Stomach (tissue), 9 donors: ENCODE data around the gene MKLN1. TPM values are rescaled to one million over a fixed set of nuclear protein-coding genes. Genes with fewer than 3 reads are reported as not detected.

Source experiments
- DNase-seq, 2 donors: peaks; one replicate each; pipeline versions ENCODE4 v3.0.0 to v3.0.0-alpha.2; 2013 to 2019
- H3K27ac ChIP-seq, 5 donors: fragments of 200-600 bp in 4 of 5; sonication (generic) in 4 of 5; one replicate each; pipeline ENCODE4 v1.5.1; 2013 to 2019; ENCODE audit warnings: mild to moderate bottlenecking in 1 of 5, moderate library complexity in 1 of 5
- H3K27me3 ChIP-seq, 3 donors: fragments of 200-600 bp; sonication (generic); one replicate each; pipeline ENCODE4 v1.5.1; 2017 to 2019; ENCODE audit warnings: mixed run types in 1 of 3
- H3K36me3 ChIP-seq, 4 donors: fragments of 200-600 bp; sonication (generic); 1 replicate in 3 of 4; 2 replicates in 1 of 4; pipeline ENCODE4 v1.5.1; 2016 to 2019
- H3K4me1 ChIP-seq, 4 donors: fragments of 200-600 bp; sonication (generic); one replicate each; pipeline ENCODE4 v1.5.1; 2016 to 2019
- H3K4me3 ChIP-seq, 4 donors: fragments of 200-600 bp; sonication (generic) in 3 of 4; one replicate each; pipeline ENCODE4 v1.5.1; 2016 to 2019; ENCODE audit warnings: mild to moderate bottlenecking in 1 of 4
- H3K9me3 ChIP-seq, 4 donors: fragments of 200-600 bp; sonication (generic); one replicate each; pipeline ENCODE4 v1.5.1; 2016 to 2019
- CTCF ChIP-seq, 7 experiments: fragments of 450-650 bp in 4 of 7; fragments of 200-600 bp in 3 of 7; sonication (generic) in 3 of 7; IDR thresholded peaks; one replicate each; pipeline ENCODE4 v1.5.1; 2016 to 2019; ENCODE audit warnings: antibody characterized with exemption in 7 of 7, control low read depth in 2 of 7, mild to moderate bottlenecking in 1 of 7
- EP300 ChIP-seq: sonication (generic); formaldehyde crosslinking; IDR thresholded peaks from one replicate; pipeline ENCODE4 v1.6.1; 2017; ENCODE audit warnings: antibody characterized with exemption
- POLR2A ChIP-seq, 4 donors: fragments of 450-650 bp; IDR thresholded peaks; one replicate each; pipeline ENCODE4 v1.6.1; 2016; ENCODE audit warnings: antibody characterized with exemption in 4 of 4, control low read depth in 2 of 4, mild to moderate bottlenecking in 1 of 4, moderate library complexity in 1 of 4
- POLR2AphosphoS5 ChIP-seq, 3 donors: sonication (generic); formaldehyde crosslinking; IDR thresholded peaks; one replicate each; pipeline ENCODE4 v1.6.1; 2016; ENCODE audit warnings: antibody characterized with exemption in 3 of 3
- WGBS, 5 donors: extraction: QIAGEN DNeasy Blood & Tissue Kit in 3 of 5; methylation state at CpG; one replicate each; pipeline versions ENCODE4 v1.1.5 to v1.1.7; 2013 to 2018; 5-methylcytosine and 5-hydroxymethylcytosine counted together
- intact Hi-C: fragments of 100-400 bp; cut with DNase I; formaldehyde crosslinking; loops from one replicate; pipeline ENCODE4 v1.15.1; 2023; ENCODE audit warnings: low total_unique reads
- polyA plus RNA-seq, 3 donors: library from polyadenylated mRNA; stranded (reverse); fragments of 200-250 nt; gene quantifications; one replicate each; pipeline ENCODE4 v1.2.3, GENCODE V29; 2013
- total RNA-seq, 5 donors: library from RNA; depleted of rRNA; stranded (reverse); fragments of >200 nt; gene quantifications; one replicate each; pipeline versions ENCODE4 v1.1.0 to v1.2.3, GENCODE V29; 2014 to 2016
- donor health status: healthy with polysubstance abuse.
- donor health status: Bipolar disorder and iron deficiency.
- donor health status: healthy.

Gene MKLN1
- total and polyA plus RNA-seq, 8 donors = 9.4 to 147 (median 30.8) TPM

- peaks cover 4 to 28% (median 19%) of the 10 kb centered on the region in 4 donors for H3K4me1 ChIP-seq
- TF ChIP-seq POLR2AphosphoS5 (IDR thresholded peaks at IDR 0.05) (no peak), CTCF (IDR thresholded peaks at IDR 0.05) (no peak), EP300 (no peak), POLR2A (IDR thresholded peaks at IDR 0.05) (no peak)
- H3K27ac ChIP-seq = peak overlapping the region in 1 of 5 donors; percentile 32
Measured at GRCh38 chr7:131537571-131537978, 209.9 kb downstream of the MKLN1 start.

DNA sequence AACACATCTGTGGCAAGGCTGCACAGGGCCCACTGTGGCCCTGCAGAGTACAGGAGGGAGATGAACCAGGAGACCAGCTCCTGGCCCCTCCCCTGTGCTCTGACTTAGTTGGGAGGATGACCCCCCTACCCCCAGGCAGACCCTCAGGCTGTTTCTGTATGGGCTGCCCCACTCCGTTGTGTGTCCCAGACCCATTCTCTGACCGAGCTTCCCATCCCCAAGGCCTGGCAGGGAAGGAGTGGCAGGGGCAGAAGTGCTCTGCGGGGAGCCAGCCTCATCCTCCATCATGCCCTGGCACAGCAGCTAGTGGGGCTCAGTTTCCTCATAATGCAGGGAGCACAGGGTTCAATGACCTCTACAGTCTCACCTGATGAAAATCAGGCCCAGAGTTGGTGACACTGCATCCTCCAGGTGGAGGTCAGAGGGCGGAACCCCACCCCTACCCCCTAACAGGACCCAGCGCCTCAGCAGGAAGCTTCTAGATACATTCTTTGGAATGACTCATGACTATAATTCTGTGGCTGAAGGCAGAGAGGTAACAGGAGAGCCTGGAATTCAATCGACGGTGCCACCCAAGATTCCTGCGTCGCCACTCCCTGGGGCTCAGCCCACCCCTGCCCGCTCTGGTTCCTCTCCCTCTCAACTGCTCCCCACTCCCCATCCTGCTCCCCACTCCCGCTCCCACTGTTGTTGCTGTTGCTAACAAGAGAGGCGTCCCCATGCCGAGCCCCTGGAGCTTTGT is 210.6 kb downstream of the MKLN1 start:
- Histone ChIP-seq H3K4me3 (no peak overlapping the region), H3K27me3 (no peaks in the 10 kb centered on the region), H3K36me3 (no peaks in the 10 kb centered on the region), H3K4me1 (peaks cover 4 to 28% (median 17%) of the 10 kb centered on the region in 4 donors), H3K27ac (peak overlapping the region in 3 of 5 donors; percentile 31 to 33 (median 32)), H3K9me3 (no peaks in the 10 kb centered on the region)
- no peak for TF ChIP-seq POLR2A (IDR thresholded peaks at IDR 0.05)
- TF ChIP-seq EP300 = no peak
- no peak for TF ChIP-seq POLR2AphosphoS5 (IDR thresholded peaks at IDR 0.05)
- TF ChIP-seq CTCF (IDR thresholded peaks at IDR 0.05) = no peak
- intact Hi-C loops = no loop called here
- DNase-seq = peak in 1 of 2 donors; percentile 41
- WGBS, 5 donors = 79 to 93% (median 86%) methylated on average over 11 to 13 of the region's 13 CpGs

More at GRCh38 chr7:131537571-131537978, 209.9 kb downstream of the MKLN1 start:
- no peak for DNase-seq
- 84 to 98% (median 90%) methylated on average over 9 to 12 of the region's 12 CpGs for WGBS, 5 donors
- no peaks in the 10 kb centered on the region for H3K36me3 ChIP-seq
- H3K27me3 ChIP-seq = no peaks in the 10 kb centered on the region
- H3K4me3 ChIP-seq = no peak overlapping the region
- intact Hi-C loops = no loop called here
- no peaks in the 10 kb centered on the region for H3K9me3 ChIP-seq

- Histone ChIP-seq H3K27me3 (no peaks in the 10 kb centered on the region), H3K27ac (peak overlapping the region in 2 of 5 donors; percentile 32 to 33), H3K4me3 (no peak overlapping the region), H3K9me3 (no peaks in the 10 kb centered on the region), H3K36me3 (no peaks in the 10 kb centered on the region), H3K4me1 (peaks cover 4 to 28% (median 16%) of the 10 kb centered on the region in 4 donors)
- intact Hi-C loops = no loop called here
- TF ChIP-seq EP300 = no peak
- TF ChIP-seq POLR2AphosphoS5 (IDR thresholded peaks at IDR 0.05) = no peak
- TF ChIP-seq CTCF (IDR thresholded peaks at IDR 0.05) = no peak
- TF ChIP-seq POLR2A (IDR thresholded peaks at IDR 0.05) = no peak
- 74 to 91% (median 82%) methylated on average over 7 of the region's 7 CpGs for WGBS, 5 donors
- peak in 1 of 2 donors; percentile 13 for DNase-seq
Measured at GRCh38 chr7:131538813-131539179, 211.1 kb downstream of the MKLN1 start.

DNA sequence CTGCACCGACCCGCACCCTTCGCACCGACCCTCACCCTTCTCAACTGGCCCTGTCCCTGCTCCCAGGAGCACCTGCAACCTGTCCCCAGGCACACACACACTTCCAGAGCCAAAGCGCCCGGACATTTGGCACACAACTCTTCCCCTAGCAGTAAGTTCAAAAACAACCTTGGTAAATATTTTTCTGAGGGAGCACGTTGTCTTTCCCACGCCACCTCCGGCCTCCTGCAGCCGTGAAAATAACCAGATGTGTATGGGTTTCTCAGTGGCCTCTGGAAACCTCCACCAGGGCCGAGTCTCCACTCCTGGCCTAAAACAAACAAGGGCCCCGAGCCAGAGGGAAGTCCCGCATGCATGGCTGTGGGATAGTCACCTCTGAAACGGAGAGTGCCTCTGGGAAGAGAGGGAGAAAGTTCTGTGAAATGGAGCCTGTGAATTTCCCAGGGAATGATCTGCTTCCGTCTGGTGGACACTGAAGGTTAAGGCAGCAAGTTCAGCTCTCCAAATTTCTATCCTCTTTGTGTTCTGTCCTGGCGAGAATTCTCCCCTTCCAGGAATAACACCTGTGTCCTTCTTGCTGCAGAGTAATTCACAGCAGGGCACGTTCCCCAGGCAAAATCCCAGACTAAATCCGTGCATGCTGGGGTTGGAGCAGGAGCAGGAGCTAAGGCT is 213.0 kb downstream of the MKLN1 start:
- Histone ChIP-seq H3K9me3 (no peaks in the 10 kb centered on the region), H3K27me3 (no peaks in the 10 kb centered on the region), H3K4me1 (peaks cover 4 to 34% (median 16%) of the 10 kb centered on the region in 4 donors), H3K27ac (peak overlapping the region; percentile 5 to 60 (median 50)), H3K4me3 (no peak overlapping the region), H3K36me3 (no peaks in the 10 kb centered on the region)
- WGBS, 5 donors = 38 to 53% (median 42%) methylated on average over 18 of the region's 18 CpGs
- TF ChIP-seq CTCF (IDR thresholded peaks at IDR 0.05) = peak in 1 of 7 experiments; percentile 18
- no peak for TF ChIP-seq POLR2AphosphoS5 (IDR thresholded peaks at IDR 0.05)
- intact Hi-C loops = no loop called here
- DNase-seq = peak; percentile 55 to 56
